Inferior parietal cortex (tissue), 1 donor: ENCODE data around the gene USE1.
A peak's percentile ranks its signal among the peaks of the same experiment; 100 is the strongest.

ENCODE experiments used
- DNase-seq: peaks from one replicate; pipeline ENCODE4 v3.0.0-alpha.2; 2016; ENCODE audit errors: extremely low spot score

Gene USE1

GRCh38 chr19:17205237-17206140, 9.7 kb upstream of the USE1 start:
- DNase-seq: peak; percentile 42

GRCh38 chr19:17206736-17207581, 8.2 kb upstream of the USE1 start:
- no peak for DNase-seq

GRCh38 chr19:17209126-17210036, 5.8 kb upstream of the USE1 start:
- peak; percentile 15 for DNase-seq

DNA sequence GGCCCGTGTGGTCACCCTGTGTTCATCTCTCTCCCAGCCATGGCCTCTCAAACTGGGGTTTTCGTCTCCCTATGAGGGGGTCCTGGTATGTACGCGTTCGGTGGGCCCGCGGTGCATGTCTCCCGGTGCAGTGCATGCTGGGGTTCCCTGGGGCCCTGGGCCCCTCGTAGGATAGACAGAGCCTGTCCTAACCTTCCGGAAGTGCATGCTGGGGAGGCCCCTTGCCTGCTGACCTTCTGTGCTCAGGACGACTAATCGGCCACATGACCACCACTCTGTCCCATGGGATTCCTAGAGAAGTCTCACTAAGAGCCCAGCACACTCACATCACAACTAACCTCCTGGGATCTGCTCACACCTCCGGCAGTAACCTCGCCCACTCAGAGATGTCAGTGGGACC, 4.9 kb upstream of the USE1 start:
- DNase-seq: no peak

DNA sequence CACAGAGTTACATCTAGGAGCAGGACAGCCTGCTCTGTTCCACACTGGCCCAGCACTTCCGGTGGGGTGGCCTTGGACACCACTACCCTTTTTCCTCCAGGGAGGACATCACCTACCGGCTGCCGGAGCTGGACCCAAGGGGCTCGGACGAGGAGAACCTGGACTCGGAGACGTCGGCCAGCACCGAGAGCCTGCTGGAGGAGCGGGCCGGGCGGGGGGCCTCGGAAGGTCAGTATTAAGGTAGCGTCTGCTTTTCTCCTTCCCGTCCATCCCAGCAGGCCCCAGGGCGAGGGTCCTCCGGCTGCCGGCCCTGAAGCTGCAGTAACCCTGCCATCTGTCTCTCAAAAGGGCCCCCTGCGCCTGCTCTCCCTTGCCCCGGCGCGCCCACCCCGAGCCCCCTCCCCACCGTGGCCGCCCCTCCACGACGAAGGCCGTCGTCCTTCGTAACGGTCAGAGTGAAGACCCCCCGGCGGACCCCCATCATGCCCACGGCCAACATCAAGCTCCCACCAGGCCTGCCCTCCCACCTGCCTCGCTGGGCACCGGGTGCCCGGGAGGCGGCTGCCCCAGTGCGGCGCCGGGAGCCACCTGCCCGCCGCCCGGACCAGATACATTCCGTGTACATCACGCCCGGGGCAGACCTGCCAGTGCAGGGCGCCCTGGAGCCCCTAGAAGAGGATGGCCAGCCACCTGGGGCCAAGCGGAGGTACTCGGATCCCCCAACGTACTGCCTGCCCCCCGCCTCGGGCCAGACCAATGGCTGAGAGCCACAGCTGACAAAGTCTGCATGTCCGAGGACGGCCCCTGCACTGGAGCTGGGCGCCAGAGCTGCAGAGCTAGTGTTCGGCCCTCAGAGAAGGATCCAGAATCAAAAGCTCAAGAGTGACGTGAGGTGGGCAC, 3.4 kb upstream of the USE1 start:
- no peak for DNase-seq

DNA sequence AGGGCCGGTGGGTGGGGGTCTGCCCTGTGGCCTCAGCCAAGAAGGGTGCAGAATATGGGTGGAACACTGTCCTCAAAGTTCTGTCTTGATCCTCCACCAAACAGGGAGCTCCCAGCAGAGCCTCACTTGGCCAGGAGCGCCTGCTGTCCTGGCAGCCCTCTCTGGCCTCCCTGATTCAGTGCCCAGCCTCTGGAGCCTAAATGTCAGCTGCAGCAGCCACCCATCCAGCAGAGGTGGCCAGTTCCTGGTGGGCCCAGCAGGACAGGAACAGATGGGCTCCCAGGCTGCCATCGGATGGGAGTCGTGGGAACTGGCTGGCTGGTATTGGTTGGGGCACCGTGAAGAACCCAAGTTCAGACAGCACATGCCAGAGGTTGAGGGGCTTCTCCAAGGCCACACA, 1.8 kb upstream of the USE1 start:
- no peak for DNase-seq

GRCh38 chr19:17214508-17215126, 540 bp upstream of the USE1 start:
- peak; percentile 2 for DNase-seq

DNA sequence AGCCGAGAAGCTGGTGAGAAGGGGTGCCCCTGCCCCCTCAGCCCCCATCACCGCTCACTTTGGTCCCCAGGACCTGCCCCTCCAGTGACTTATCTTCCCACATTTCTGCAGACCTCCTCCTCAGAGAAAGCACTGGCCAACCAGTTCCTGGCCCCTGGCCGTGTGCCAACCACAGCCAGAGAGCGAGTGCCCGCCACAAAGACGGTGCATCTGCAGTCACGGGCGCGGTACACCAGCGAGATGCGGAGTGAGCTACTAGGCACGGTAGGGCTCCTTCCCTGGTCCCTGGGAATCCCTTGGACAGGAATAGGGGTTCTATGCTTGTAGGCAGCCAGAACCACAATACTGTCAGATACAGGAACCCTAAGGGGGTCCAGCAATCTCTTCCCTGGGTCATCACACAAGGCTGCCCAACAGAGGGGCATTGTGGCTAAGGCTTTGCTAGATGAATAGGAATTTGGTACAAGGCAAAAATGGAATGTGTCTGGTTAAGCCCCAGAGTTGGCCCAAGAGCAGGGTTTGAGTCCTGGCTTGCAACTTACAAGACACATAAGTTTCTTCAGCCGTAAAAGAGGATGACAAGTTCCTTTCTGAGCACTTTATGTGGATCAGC, 1.0 kb downstream of the USE1 start:
- DNase-seq: no peak

DNA sequence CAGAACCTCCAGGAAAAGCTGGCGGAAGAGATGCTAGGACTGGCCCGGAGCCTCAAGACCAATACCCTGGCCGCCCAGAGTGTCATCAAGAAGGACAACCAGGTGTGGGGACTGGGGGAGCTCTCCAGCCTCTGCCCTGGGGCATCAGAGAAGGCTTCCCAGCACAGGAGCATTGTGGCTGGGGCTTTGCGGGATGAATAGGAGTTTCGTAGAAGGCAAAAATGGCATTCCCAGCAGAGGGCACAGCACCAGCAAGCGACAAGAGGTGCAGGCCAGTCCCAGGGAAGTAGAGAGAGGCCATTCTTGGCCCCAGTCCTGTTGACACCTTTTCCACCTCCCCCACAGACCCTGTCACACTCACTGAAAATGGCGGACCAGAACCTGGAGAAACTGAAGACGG, 4.1 kb downstream of the USE1 start:
- no peak for DNase-seq

GRCh38 chr19:17220207-17220758, 5.1 kb downstream of the USE1 start:
- peak; percentile 20 for DNase-seq

GRCh38 chr19:17225053-17225452, 9.9 kb downstream of the USE1 start:
- DNase-seq: no peak

GRCh38 chr19:17226002-17226933, 11.1 kb downstream of the USE1 start, which contains the start of gene OCEL1:
TSS of gene OCEL1 (plus strand) at chr19:17226226. CDS start at chr19:17226248, 22 bp downstream.
- peak; percentile 98 for DNase-seq

DNA sequence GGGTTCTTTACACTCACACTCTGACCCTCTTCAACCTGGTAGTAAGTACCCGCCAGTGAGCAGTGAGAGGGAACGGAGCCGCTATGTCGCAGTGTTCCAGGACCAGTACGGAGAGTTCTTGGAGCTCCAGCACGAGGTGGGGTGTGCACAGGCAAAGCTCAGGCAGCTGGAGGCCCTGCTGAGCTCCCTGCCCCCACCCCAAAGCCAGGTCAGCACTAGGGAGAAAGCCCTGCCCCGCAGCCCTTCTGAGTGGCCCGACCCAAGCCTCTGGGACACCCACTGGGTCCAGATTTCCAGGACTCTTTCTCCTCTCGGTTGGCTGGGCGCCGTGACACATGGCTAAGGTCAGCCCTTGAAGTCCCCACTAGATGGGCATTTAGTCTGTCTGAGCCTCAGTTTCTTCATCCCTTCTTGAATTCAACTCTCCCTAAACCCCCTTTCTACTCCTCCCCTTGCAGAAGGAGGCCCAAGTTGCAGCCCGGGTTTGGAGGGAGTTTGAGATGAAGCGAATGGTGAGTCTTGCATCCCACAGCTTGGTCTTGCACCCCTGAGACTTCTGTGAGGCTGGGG, 12.7 kb downstream of the USE1 start:
- no peak for DNase-seq

DNA sequence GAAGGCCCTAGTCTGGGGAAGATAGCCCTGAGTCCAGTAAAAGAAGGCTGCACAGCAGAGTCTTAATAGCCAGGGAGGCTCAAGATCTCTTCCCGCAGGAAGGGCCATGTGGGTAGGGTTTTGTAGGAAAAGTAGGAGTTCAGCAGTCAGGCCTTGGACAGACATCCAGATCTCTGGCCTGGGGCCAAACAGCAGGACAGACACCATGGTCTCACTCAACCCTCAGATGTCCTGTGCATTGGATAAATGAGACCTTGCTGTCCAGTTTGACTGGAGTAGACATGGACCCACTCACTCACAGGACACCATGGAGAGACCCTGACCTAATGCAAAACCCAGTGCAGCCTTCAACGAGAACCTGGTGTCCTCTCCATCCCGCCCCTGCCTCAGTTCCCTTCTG, 14.7 kb downstream of the USE1 start:
- no peak for DNase-seq

DNA sequence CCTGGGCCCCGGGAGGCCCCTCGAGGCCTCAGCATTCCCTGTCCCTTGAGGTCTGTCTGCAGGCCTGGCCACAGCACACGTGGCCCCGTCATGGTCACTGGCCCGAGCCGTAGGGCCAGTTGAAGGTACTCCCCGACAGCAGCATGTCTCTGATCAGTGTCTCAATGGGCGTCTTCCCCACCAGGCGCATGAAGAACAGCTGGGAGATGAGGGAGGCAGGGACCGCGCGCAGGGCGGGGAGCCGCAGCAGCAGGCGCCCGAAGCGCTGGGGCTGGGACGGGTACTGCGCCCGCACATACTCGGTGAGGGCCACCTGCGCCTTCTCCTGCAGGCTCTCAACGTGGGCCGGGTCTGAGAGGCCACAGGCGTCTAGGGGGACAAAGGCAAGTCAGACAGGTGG, 17.1 kb downstream of the USE1 start:
- no peak for DNase-seq

DNA sequence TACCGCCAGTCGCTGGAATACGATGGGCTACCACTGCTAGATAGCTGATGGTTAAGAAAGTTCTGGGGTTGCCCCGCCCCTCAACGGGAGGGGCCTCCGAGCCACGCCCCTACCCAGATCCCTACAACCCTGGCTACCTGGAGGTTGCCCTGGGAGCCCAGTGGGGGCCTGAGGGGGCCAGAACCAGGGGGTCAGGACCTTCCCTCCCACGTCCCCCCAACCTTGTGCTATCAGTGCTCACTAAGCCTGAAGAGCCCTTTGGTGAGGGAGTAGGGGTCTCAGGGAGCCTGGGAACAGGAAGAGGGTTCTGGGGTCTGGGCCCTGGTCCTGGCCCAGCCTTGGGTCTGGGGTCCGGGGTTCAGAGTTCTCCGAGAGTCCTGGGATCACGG, 19.7 kb downstream of the USE1 start:
- no peak for DNase-seq

GRCh38 chr19:17235300-17235970, 20.3 kb downstream of the USE1 start:
- DNase-seq: peak; percentile 56
